GM20000 (cell line): ENCODE results near the gene PLGRKT.
A peak's percentile ranks its signal among the peaks of the same experiment; 100 is the strongest.

ENCODE experiments used
- DNase-seq: peaks from one replicate; pipeline ENCODE4 v3.0.0; 2012; ENCODE audit warnings: low spot score
- CTCF ChIP-seq: IDR thresholded peaks from 2 replicates; pipeline ENCODE4 v1.5.1; 2012; ENCODE audit warnings: mild to moderate bottlenecking, control low read depth; ENCODE audit errors: extremely low read depth, missing control alignments

Gene PLGRKT

GRCh38 chr9:5450359-5451091, 12.8 kb upstream of the PLGRKT start, which contains the start of gene CD274:
TSS of gene CD274 (plus strand) at chr9:5450542. CDS start at chr9:5456114, 5,572 bp downstream.
- TF ChIP-seq CTCF = peak; percentile 58
- peak; percentile 69 for DNase-seq

DNA sequence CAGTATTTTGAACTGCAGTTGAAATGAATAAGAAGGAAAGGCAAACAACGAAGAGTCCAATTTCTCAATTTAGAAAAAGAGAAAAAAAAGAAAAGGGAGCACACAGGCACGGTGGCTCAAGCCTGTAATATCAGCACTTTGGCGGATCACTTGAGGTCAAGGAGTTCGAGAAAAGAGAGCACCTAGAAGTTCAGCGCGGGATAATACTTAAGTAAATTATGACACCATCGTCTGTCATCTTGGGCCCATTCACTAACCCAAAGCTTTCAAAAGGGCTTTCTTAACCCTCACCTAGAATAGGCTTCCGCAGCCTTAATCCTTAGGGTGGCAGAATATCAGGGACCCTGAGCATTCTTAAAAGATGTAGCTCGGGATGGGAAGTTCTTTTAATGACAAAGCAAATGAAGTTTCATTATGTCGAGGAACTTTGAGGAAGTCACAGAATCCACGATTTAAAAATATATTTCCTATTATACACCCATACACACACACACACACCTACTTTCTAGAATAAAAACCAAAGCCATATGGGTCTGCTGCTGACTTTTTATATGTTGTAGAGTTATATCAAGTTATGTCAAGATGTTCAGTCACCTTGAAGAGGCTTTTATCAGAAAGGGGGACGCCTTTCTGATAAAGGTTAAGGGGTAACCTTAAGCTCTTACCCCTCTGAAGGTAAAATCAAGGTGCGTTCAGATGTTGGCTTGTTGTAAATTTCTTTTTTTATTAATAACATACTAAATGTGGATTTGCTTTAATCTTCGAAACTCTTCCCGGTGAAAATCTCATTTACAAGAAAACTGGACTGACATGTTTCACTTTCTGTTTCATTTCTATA, 12.0 kb upstream of the PLGRKT start:
- DNase-seq = no peak
- no peak for TF ChIP-seq CTCF

GRCh38 chr9:5448461-5449435, 11.0 kb upstream of the PLGRKT start:
- TF ChIP-seq CTCF = no peak
- no peak for DNase-seq

GRCh38 chr9:5448016-5448415, 10.3 kb upstream of the PLGRKT start:
- no peak for DNase-seq
- TF ChIP-seq CTCF = no peak

- TF ChIP-seq CTCF = no peak
- no peak for DNase-seq
Observed at GRCh38 chr9:5447337-5447736, 9.6 kb upstream of the PLGRKT start.

DNA sequence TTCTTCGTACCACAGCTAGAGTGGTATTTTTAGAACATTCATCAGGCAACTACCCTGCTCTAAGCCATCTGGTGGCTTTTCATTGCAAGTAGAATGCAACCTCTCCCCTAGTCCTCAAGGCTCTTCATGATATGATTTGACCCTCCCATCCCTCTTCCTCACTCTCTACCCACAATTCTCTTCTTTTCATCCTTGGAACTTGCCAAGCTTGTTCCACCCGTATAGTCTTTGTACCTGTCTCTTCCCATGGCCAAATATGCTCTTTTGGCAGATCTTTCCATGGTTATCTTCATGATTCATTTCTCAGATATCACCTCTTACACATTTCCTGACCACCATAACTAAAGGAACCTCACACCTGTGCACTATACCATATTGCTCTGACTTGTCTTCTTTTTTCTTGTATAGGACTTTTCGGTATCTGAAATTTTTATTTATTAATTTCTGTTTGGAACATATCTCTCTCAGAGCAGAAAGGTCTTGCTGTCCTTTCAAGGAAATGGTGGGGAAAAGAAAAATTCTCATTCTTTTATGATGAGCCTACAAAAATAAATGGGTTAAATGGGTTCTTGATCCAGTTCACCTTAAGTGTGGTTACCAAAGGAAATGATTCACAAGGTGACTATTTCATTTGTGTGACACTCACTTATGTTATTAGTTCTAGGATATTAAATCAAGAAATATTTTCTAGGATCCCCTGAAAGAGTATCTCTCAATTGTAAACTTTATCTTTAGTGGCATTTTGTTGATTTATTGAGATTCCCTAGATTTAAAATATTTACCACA, 8.9 kb upstream of the PLGRKT start:
- no peak for DNase-seq
- no peak for TF ChIP-seq CTCF
